Activated naive CD4-positive, alpha-beta T cell treated with anti-CD3 and anti-CD28 coated beads, Interleukin-2, amount 10 ng/mL, durations not matched to agents 7 days and 5 days (primary cell): Measurements from ENCODE around the gene PLXDC1.
"Not testable (repeated sequence)": the region's sequence is repeated elsewhere in the genome, so short reads cannot be mapped to it uniquely, and the experiment has no call there.

Experiments
- CTCF ChIA-PET: fragments of 350-600 bp; sonication (Branson Sonifier 250); formaldehyde crosslinking; loops from one replicate; lab custom pipeline; 2021; ENCODE audit warnings: antibody characterized with exemption; lab: Charles Lee
- DNase-seq: peaks from one replicate; pipeline ENCODE4 v3.0.0-alpha.2; 2020
- H3K27ac Mint-ChIP-seq: one replicate; pipeline ENCODE4 v1.8.0; 2021; ENCODE audit warnings: mild to moderate bottlenecking, moderate library complexity, mixed read lengths
- H3K27me3 Mint-ChIP-seq: one replicate; pipeline ENCODE4 v1.8.0; 2021; ENCODE audit warnings: mild to moderate bottlenecking, mixed read lengths
- H3K36me3 Mint-ChIP-seq: one replicate; pipeline ENCODE4 v1.8.0; 2021; ENCODE audit warnings: mixed read lengths
- H3K4me1 Mint-ChIP-seq: one replicate; pipeline ENCODE4 v1.8.0; 2021; ENCODE audit warnings: mixed read lengths
- H3K4me3 Mint-ChIP-seq: one replicate; pipeline ENCODE4 v1.8.0; 2021; ENCODE audit warnings: mild to moderate bottlenecking, moderate library complexity, mixed read lengths
- H3K9me3 Mint-ChIP-seq: one replicate; pipeline ENCODE4 v1.8.0; 2021; ENCODE audit warnings: mixed read lengths

Gene PLXDC1

GRCh38 chr17:39143552-39144093 lies 7.8 kb downstream of the PLXDC1 start:
- Mint-ChIP-seq H3K36me3 (no peaks in the 10 kb centered on the region), H3K27ac (no peak overlapping the region), H3K4me1 (peaks cover 3% of the 10 kb centered on the region), H3K9me3 (no peaks in the 10 kb centered on the region), H3K27me3 (peaks cover 9% of the 10 kb centered on the region), H3K4me3 (no peak overlapping the region)
- DNase-seq, result no peak
- CTCF ChIA-PET, result interaction anchor here (3.7 kb wide), 1 partner anchor 10 kb away, joined by 12 read pairs; no protein-coding TSS in a partner anchor

GRCh38 chr17:39141915-39142664 lies 9.3 kb downstream of the PLXDC1 start:
- Mint-ChIP-seq H3K27me3 (peaks cover 3% of the 10 kb centered on the region), H3K4me1 (no peaks in the 10 kb centered on the region), H3K36me3 (no peaks in the 10 kb centered on the region), H3K4me3 (no peak overlapping the region), H3K9me3 (no peaks in the 10 kb centered on the region), H3K27ac (no peak overlapping the region)
- no peak for DNase-seq
- CTCF ChIA-PET, result interaction anchor here (3.7 kb wide), 1 partner anchor 11 kb away, joined by 12 read pairs; no protein-coding TSS in a partner anchor

GRCh38 chr17:39141294-39141693 lies 10.1 kb downstream of the PLXDC1 start:
- CTCF ChIA-PET, result no interaction called here
- Mint-ChIP-seq H3K4me1 (no peaks in the 10 kb centered on the region), H3K27ac (no peak overlapping the region), H3K36me3 (no peaks in the 10 kb centered on the region), H3K9me3 (no peaks in the 10 kb centered on the region), H3K4me3 (no peak overlapping the region), H3K27me3 (peaks cover 3% of the 10 kb centered on the region)
- DNase-seq, result no peak

- Mint-ChIP-seq H3K36me3 (no peaks in the 10 kb centered on the region), H3K4me3 (no peak overlapping the region), H3K4me1 (no peaks in the 10 kb centered on the region), H3K27me3 (peaks cover 17% of the 10 kb centered on the region), H3K9me3 (no peaks in the 10 kb centered on the region), H3K27ac (no peak overlapping the region)
- CTCF ChIA-PET, result no interaction called here
- DNase-seq, result no peak
These were observed 11.9 kb downstream of the PLXDC1 start for GRCh38 chr17:39139561-39139960.

GRCh38 chr17:39139161-39139511 lies 12.3 kb downstream of the PLXDC1 start:
- H3K36me3 Mint-ChIP-seq, result no peaks in the 10 kb centered on the region
- CTCF ChIA-PET, result no interaction called here
- H3K9me3 Mint-ChIP-seq, result no peaks in the 10 kb centered on the region
- H3K4me3 Mint-ChIP-seq, result no peak overlapping the region
- peaks cover 19% of the 10 kb centered on the region for H3K27me3 Mint-ChIP-seq
- no peak for DNase-seq
- no peak overlapping the region for H3K27ac Mint-ChIP-seq
- H3K4me1 Mint-ChIP-seq, result no peaks in the 10 kb centered on the region

GRCh38 chr17:39138431-39139160 lies 12.8 kb downstream of the PLXDC1 start:
- no peak for DNase-seq
- no peaks in the 10 kb centered on the region for H3K36me3 Mint-ChIP-seq
- peaks cover 19% of the 10 kb centered on the region for H3K27me3 Mint-ChIP-seq
- H3K27ac Mint-ChIP-seq, result no peak overlapping the region
- no peak overlapping the region for H3K4me3 Mint-ChIP-seq
- no peaks in the 10 kb centered on the region for H3K4me1 Mint-ChIP-seq
- CTCF ChIA-PET, result interaction anchor here (1.1 kb wide), 1 partner anchor 270 kb away, joined by 4 read pairs; no protein-coding TSS in a partner anchor
- H3K9me3 Mint-ChIP-seq, result no peaks in the 10 kb centered on the region

GRCh38 chr17:39134878-39135277 lies 16.6 kb downstream of the PLXDC1 start:
- Mint-ChIP-seq H3K27ac (no peak overlapping the region), H3K27me3 (peaks cover 29% of the 10 kb centered on the region), H3K36me3 (no peaks in the 10 kb centered on the region), H3K4me1 (no peaks in the 10 kb centered on the region), H3K9me3 (no peaks in the 10 kb centered on the region), H3K4me3 (no peak overlapping the region)
- CTCF ChIA-PET, result no interaction called here
- DNase-seq, result no peak

GRCh38 chr17:39132192-39132610 lies 19.2 kb downstream of the PLXDC1 start:
- no peak overlapping the region for H3K27ac Mint-ChIP-seq
- CTCF ChIA-PET, result no interaction called here
- H3K27me3 Mint-ChIP-seq, result peaks cover 39% of the 10 kb centered on the region
- no peaks in the 10 kb centered on the region for H3K4me1 Mint-ChIP-seq
- no peak overlapping the region for H3K4me3 Mint-ChIP-seq
- no peak for DNase-seq
- no peaks in the 10 kb centered on the region for H3K9me3 Mint-ChIP-seq
- no peaks in the 10 kb centered on the region for H3K36me3 Mint-ChIP-seq

GRCh38 chr17:39131616-39132015 lies 19.8 kb downstream of the PLXDC1 start:
- Mint-ChIP-seq H3K4me3 (no peak overlapping the region), H3K4me1 (no peaks in the 10 kb centered on the region), H3K27me3 (peaks cover 39% of the 10 kb centered on the region), H3K9me3 (no peaks in the 10 kb centered on the region), H3K27ac (no peak overlapping the region), H3K36me3 (no peaks in the 10 kb centered on the region)
- DNase-seq, result no peak
- CTCF ChIA-PET, result no interaction called here

- Mint-ChIP-seq H3K4me1 (no peaks in the 10 kb centered on the region), H3K36me3 (no peaks in the 10 kb centered on the region), H3K9me3 (no peaks in the 10 kb centered on the region), H3K27ac (no peak overlapping the region), H3K27me3 (peaks cover 32% of the 10 kb centered on the region), H3K4me3 (no peak overlapping the region)
- CTCF ChIA-PET, result no interaction called here
- DNase-seq, result no peak
These were observed 21.2 kb downstream of the PLXDC1 start for GRCh38 chr17:39130205-39130604.

- H3K27ac Mint-ChIP-seq, H3K36me3 Mint-ChIP-seq, CTCF ChIA-PET, DNase-seq, H3K4me1 Mint-ChIP-seq, H3K9me3 Mint-ChIP-seq, H3K4me3 Mint-ChIP-seq: not testable (repeated sequence)
- H3K27me3 Mint-ChIP-seq, result peaks cover 25% of the 10 kb centered on the region
These were observed 21.9 kb downstream of the PLXDC1 start for GRCh38 chr17:39129544-39129943.

- no peak overlapping the region for H3K4me3 Mint-ChIP-seq
- peaks cover 17% of the 10 kb centered on the region for H3K27me3 Mint-ChIP-seq
- no peaks in the 10 kb centered on the region for H3K9me3 Mint-ChIP-seq
These were observed 25.0 kb downstream of the PLXDC1 start for GRCh38 chr17:39126436-39126835.

GRCh38 chr17:39125143-39125875 lies 26.1 kb downstream of the PLXDC1 start:
- Mint-ChIP-seq H3K27ac (peak overlapping the region; percentile 17), H3K4me1 (no peaks in the 10 kb centered on the region), H3K9me3 (no peaks in the 10 kb centered on the region), H3K27me3 (peaks cover 17% of the 10 kb centered on the region), H3K4me3 (no peak overlapping the region), H3K36me3 (no peaks in the 10 kb centered on the region)
- CTCF ChIA-PET, result interaction anchor here (1.2 to 1.7 kb wide), 3 partner anchors 47 to 80 kb away, joined by 3 read pairs; no protein-coding TSS in a partner anchor
- DNase-seq, result no peak

More at GRCh38 chr17:39126436-39126835, 25.0 kb downstream of the PLXDC1 start:
- no peak overlapping the region for H3K27ac Mint-ChIP-seq
- no peaks in the 10 kb centered on the region for H3K4me1 Mint-ChIP-seq
- no peaks in the 10 kb centered on the region for H3K36me3 Mint-ChIP-seq
- DNase-seq, result no peak
- CTCF ChIA-PET, result interaction anchor here (0.9 kb wide), 1 partner anchor 111 kb away, joined by 3 read pairs; no protein-coding TSS in a partner anchor

GRCh38 chr17:39123627-39124026 lies 27.8 kb downstream of the PLXDC1 start:
- CTCF ChIA-PET, result no interaction called here
- peaks cover under 1% of the 10 kb centered on the region for H3K4me1 Mint-ChIP-seq
- no peaks in the 10 kb centered on the region for H3K9me3 Mint-ChIP-seq
- peaks cover 2% of the 10 kb centered on the region for H3K27me3 Mint-ChIP-seq
- no peak for DNase-seq
- no peak overlapping the region for H3K27ac Mint-ChIP-seq
- no peaks in the 10 kb centered on the region for H3K36me3 Mint-ChIP-seq
- H3K4me3 Mint-ChIP-seq, result no peak overlapping the region
